Smooth muscle cell of the brain vasculature (primary cell): ENCODE data around the gene UBASH3B.

ENCODE experiments used
- DNase-seq: peaks from one replicate; pipeline ENCODE4 v3.0.0-alpha.2; 2012; ENCODE audit warnings: low read depth, low spot score

UBASH3B gene

GRCh38 chr11:122647736-122648275, 7.7 kb upstream of the UBASH3B start:
- DNase-seq = no peak

GRCh38 chr11:122649116-122649515, 6.4 kb upstream of the UBASH3B start:
- DNase-seq = no peak

- DNase-seq = no peak
Measured at GRCh38 chr11:122650619-122651018, 4.9 kb upstream of the UBASH3B start.

GRCh38 chr11:122652495-122652894, 3.0 kb upstream of the UBASH3B start:
- no peak for DNase-seq

- DNase-seq = no peak
Measured at GRCh38 chr11:122653916-122654585, 1.5 kb upstream of the UBASH3B start.

GRCh38 chr11:122656073-122656630, 630 bp downstream of the UBASH3B start:
- DNase-seq = no peak

- no peak for DNase-seq
Measured at GRCh38 chr11:122656631-122657101, 1.1 kb downstream of the UBASH3B start.

GRCh38 chr11:122659676-122660554, 4.4 kb downstream of the UBASH3B start:
- no peak for DNase-seq

- no peak for DNase-seq
Measured at GRCh38 chr11:122661182-122661945, 5.8 kb downstream of the UBASH3B start.

- DNase-seq = no peak
Measured at GRCh38 chr11:122663056-122663740, 7.7 kb downstream of the UBASH3B start.

GRCh38 chr11:122663764-122664163, 8.2 kb downstream of the UBASH3B start:
- DNase-seq = no peak

- DNase-seq = no peak
Measured at GRCh38 chr11:122664188-122664587, 8.7 kb downstream of the UBASH3B start.

GRCh38 chr11:122665861-122666260, 10.3 kb downstream of the UBASH3B start:
- no peak for DNase-seq

GRCh38 chr11:122666743-122667142, 11.2 kb downstream of the UBASH3B start:
- DNase-seq = no peak

- DNase-seq = no peak
Measured at GRCh38 chr11:122668562-122669090, 13.1 kb downstream of the UBASH3B start.

- no peak for DNase-seq
Measured at GRCh38 chr11:122670131-122670530, 14.6 kb downstream of the UBASH3B start.

- no peak for DNase-seq
Measured at GRCh38 chr11:122671400-122671891, 15.9 kb downstream of the UBASH3B start.

- no peak for DNase-seq
Measured at GRCh38 chr11:122672892-122673291, 17.4 kb downstream of the UBASH3B start.

- DNase-seq = no peak
Measured at GRCh38 chr11:122673701-122674100, 18.2 kb downstream of the UBASH3B start.

GRCh38 chr11:122676638-122677037, 21.1 kb downstream of the UBASH3B start:
- no peak for DNase-seq
